Smooth muscle cell of the brain vasculature (primary cell): Measurements from ENCODE around the gene NKX1-2.

Experiments
- DNase-seq: peaks from one replicate; pipeline ENCODE4 v3.0.0-alpha.2; 2012; ENCODE audit warnings: low read depth, low spot score

Gene NKX1-2

GRCh38 chr10:124417895-124418725 lies 31.7 kb downstream of the NKX1-2 start:
- DNase-seq, result peak; percentile 9

GRCh38 chr10:124416733-124417132 lies 33.1 kb downstream of the NKX1-2 start:
- DNase-seq, result no peak

- no peak for DNase-seq
Measured at GRCh38 chr10:124415210-124415609, 34.6 kb downstream of the NKX1-2 start.

GRCh38 chr10:124414076-124414475 lies 35.8 kb downstream of the NKX1-2 start:
- no peak for DNase-seq

- DNase-seq, result no peak
Measured at GRCh38 chr10:124409696-124410095, 40.1 kb downstream of the NKX1-2 start.

GRCh38 chr10:124408357-124408756 lies 41.5 kb downstream of the NKX1-2 start:
- no peak for DNase-seq

GRCh38 chr10:124407456-124407855 lies 42.4 kb downstream of the NKX1-2 start:
- no peak for DNase-seq

GRCh38 chr10:124403548-124403947 lies 46.3 kb downstream of the NKX1-2 start:
- peak; percentile 73 for DNase-seq

GRCh38 chr10:124402273-124402672 lies 47.6 kb downstream of the NKX1-2 start:
- no peak for DNase-seq

- DNase-seq, result no peak
Measured at GRCh38 chr10:124401633-124402032, 48.2 kb downstream of the NKX1-2 start.
